ENCODE results near the gene COLEC12.

The COLEC12 gene

GRCh38 chr18:332007-332406, 168.5 kb downstream of the COLEC12 start:
- Histone ChIP-seq H3K36me3 (ENCODE audit: insufficient read depth, low read length) (no peaks in the 10 kb centered on the region), H3K4me1 (ENCODE audit: insufficient read depth, low read length) (no peaks in the 10 kb centered on the region), H3K27me3 (ENCODE audit: insufficient read depth, low read length) (no peaks in the 10 kb centered on the region), H3K9me3 (ENCODE audit: low read length) (no peaks in the 10 kb centered on the region), H3K4me3 (ENCODE audit: low read length) (no peak overlapping the region), H2AFZ (ENCODE audit: low read depth, low read length) (no peak overlapping the region)

GRCh38 chr18:331221-331821, 169.2 kb downstream of the COLEC12 start:
- Histone ChIP-seq H3K9me3 (ENCODE audit: low read length) (no peaks in the 10 kb centered on the region), H3K4me3 (ENCODE audit: low read length) (no peak overlapping the region), H3K27me3 (ENCODE audit: insufficient read depth, low read length) (no peaks in the 10 kb centered on the region), H3K36me3 (ENCODE audit: insufficient read depth, low read length) (no peaks in the 10 kb centered on the region), H3K4me1 (ENCODE audit: insufficient read depth, low read length) (no peaks in the 10 kb centered on the region), H2AFZ (ENCODE audit: low read depth, low read length) (no peak overlapping the region)

- Histone ChIP-seq H3K4me3 (ENCODE audit: low read length) (no peak overlapping the region), H3K4me1 (ENCODE audit: insufficient read depth, low read length) (no peaks in the 10 kb centered on the region), H2AFZ (ENCODE audit: low read depth, low read length) (no peak overlapping the region), H3K9me3 (ENCODE audit: low read length) (no peaks in the 10 kb centered on the region), H3K36me3 (ENCODE audit: insufficient read depth, low read length) (no peaks in the 10 kb centered on the region), H3K27me3 (ENCODE audit: insufficient read depth, low read length) (no peaks in the 10 kb centered on the region)
These were observed 171.6 kb downstream of the COLEC12 start for GRCh38 chr18:328928-329327.

- no peak overlapping the region for H3K4me3 ChIP-seq (ENCODE audit: low read length)
- H3K27me3 ChIP-seq (ENCODE audit: insufficient read depth, low read length): no peaks in the 10 kb centered on the region
- no peaks in the 10 kb centered on the region for H3K36me3 ChIP-seq (ENCODE audit: insufficient read depth, low read length)
- H3K4me1 ChIP-seq (ENCODE audit: insufficient read depth, low read length): no peaks in the 10 kb centered on the region
- H2AFZ ChIP-seq (ENCODE audit: low read depth, low read length): no peak overlapping the region
- H3K9me3 ChIP-seq (ENCODE audit: low read length): no peaks in the 10 kb centered on the region
These were observed 173.7 kb downstream of the COLEC12 start for GRCh38 chr18:326846-327245.

GRCh38 chr18:323253-323622, 177.3 kb downstream of the COLEC12 start:
- Histone ChIP-seq H3K36me3 (ENCODE audit: insufficient read depth, low read length) (no peaks in the 10 kb centered on the region), H3K27me3 (ENCODE audit: insufficient read depth, low read length) (no peaks in the 10 kb centered on the region), H3K4me1 (ENCODE audit: insufficient read depth, low read length) (no peaks in the 10 kb centered on the region), H3K4me3 (ENCODE audit: low read length) (no peak overlapping the region), H2AFZ (ENCODE audit: low read depth, low read length) (no peak overlapping the region), H3K9me3 (ENCODE audit: low read length) (no peaks in the 10 kb centered on the region)

DNA sequence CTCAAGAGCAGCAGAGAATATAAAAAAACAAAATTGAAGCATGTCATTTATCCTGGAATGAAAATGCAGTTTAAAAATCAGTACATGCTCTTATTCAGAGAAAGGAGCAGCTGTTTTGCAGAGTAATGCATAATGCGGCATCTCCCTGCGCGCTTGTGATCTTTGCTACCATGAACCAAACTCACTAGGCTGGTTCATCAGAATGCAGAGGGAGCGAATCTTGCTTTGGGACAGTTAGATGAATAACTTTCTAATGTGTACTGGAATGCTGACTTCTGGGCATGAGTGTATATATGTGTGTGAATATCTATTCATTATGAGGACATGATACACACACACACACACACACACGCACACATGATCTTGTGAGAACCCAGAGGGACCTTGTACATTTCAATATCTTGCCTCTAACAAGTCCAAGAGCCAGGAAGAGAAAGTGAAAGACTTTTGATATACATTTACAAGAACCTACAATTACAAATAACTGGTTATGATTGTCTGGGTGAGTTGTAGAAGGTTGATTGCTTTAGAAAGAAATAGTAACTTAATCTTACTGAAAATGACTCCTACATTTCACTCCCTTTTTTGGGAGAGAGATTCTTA, 178.5 kb downstream of the COLEC12 start:
- H3K27me3 ChIP-seq (ENCODE audit: insufficient read depth, low read length): no peaks in the 10 kb centered on the region
- H3K36me3 ChIP-seq (ENCODE audit: insufficient read depth, low read length): no peaks in the 10 kb centered on the region
- H3K9me3 ChIP-seq (ENCODE audit: low read length): no peaks in the 10 kb centered on the region
- H3K4me3 ChIP-seq (ENCODE audit: low read length): no peak overlapping the region
- no peaks in the 10 kb centered on the region for H3K4me1 ChIP-seq (ENCODE audit: insufficient read depth, low read length)
- H2AFZ ChIP-seq (ENCODE audit: low read depth, low read length): no peak overlapping the region

DNA sequence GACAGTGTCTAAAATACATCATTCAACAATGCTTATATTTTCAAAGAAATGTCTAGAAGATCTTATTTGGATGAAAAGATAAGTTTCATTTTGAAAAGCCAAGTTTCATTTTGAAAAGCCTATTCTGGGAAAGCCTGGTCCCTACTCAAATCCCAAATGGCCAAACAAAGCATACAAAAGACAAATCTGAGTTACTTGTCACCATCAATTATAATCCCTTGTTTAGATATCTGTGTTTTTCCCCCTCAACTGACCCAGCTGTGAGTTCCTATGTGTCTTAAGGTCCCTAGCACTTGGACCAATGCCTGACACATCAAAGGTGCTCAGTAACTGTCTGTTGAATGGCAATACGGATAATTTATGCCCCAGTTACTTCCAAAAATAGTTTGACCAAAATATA, 180.3 kb downstream of the COLEC12 start:
- no peaks in the 10 kb centered on the region for H3K27me3 ChIP-seq (ENCODE audit: insufficient read depth, low read length)
- no peak overlapping the region for H2AFZ ChIP-seq (ENCODE audit: low read depth, low read length)
- no peaks in the 10 kb centered on the region for H3K4me1 ChIP-seq (ENCODE audit: insufficient read depth, low read length)
- H3K9me3 ChIP-seq (ENCODE audit: low read length): no peaks in the 10 kb centered on the region
- no peaks in the 10 kb centered on the region for H3K36me3 ChIP-seq (ENCODE audit: insufficient read depth, low read length)
- H3K4me3 ChIP-seq (ENCODE audit: low read length): no peak overlapping the region

DNA sequence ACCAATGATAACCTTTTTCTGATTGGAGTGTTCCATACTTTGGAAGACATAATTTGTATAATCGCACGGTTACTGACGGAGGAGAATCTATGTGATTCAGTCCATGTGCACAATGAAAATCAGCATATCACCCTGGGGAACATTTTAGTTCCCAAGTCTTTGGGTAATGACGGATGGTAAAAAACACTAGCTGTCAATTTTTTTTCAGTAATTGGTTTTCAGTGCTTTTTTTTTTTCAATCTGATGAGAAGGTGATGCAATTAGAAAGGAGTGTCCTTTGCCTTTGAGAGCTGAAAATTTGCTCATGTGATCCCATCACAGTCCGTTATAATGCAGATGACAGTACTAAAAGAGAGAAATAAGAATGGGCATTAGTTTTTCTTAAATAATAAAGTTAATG, 180.8 kb downstream of the COLEC12 start:
- Histone ChIP-seq H3K27me3 (ENCODE audit: insufficient read depth, low read length) (no peaks in the 10 kb centered on the region), H3K36me3 (ENCODE audit: insufficient read depth, low read length) (no peaks in the 10 kb centered on the region), H3K4me3 (ENCODE audit: low read length) (no peak overlapping the region), H2AFZ (ENCODE audit: low read depth, low read length) (no peak overlapping the region), H3K4me1 (ENCODE audit: insufficient read depth, low read length) (no peaks in the 10 kb centered on the region), H3K9me3 (ENCODE audit: low read length) (no peaks in the 10 kb centered on the region)

DNA sequence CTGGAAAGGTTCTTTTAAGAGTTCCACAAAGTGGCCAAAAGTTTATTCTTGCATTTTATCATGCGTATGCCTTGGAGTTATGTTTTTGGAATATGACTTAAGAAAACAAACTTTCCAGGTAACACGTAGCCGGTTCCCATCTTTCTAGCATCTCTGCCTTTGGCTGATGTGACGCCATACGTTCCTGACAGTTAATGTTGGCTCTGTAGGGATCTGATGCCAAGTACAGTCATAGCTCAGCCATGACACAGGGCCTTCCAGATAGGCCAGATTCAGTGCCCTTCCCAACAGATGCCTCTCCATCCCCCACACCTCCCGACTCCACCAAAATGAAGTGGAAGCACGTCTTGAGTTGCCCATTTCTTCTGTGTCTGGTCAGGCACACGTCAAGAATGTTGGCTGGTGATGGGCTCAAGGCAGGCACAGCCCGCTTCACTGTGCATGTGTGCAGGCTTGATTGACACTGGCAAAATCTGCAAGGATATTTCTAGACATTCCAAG, 181.7 kb downstream of the COLEC12 start:
- no peak overlapping the region for H2AFZ ChIP-seq (ENCODE audit: low read depth, low read length)
- H3K4me1 ChIP-seq (ENCODE audit: insufficient read depth, low read length): no peaks in the 10 kb centered on the region
- H3K9me3 ChIP-seq (ENCODE audit: low read length): no peaks in the 10 kb centered on the region
- no peaks in the 10 kb centered on the region for H3K36me3 ChIP-seq (ENCODE audit: insufficient read depth, low read length)
- no peaks in the 10 kb centered on the region for H3K27me3 ChIP-seq (ENCODE audit: insufficient read depth, low read length)
- H3K4me3 ChIP-seq (ENCODE audit: low read length): no peak overlapping the region

DNA sequence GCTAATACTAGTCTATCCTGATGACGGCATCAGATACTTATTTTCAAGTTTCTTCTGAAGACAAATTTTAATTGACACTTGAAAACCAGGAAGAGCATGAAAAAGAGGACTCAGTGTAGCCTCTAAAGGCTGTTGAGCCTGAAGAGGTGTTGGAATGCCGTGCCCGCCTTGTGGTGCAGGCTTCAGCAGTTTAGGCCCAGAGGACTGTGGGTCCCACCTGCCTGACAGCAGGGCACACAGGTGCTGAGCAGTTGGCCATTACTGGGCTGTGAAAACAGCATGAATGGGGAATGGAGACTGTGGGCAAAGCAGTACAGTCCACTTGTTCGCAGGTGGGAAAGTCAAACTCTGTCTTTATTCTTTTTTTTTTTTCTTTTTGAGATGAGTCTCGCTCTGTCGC, 182.9 kb downstream of the COLEC12 start:
- Histone ChIP-seq H3K4me3 (ENCODE audit: low read length) (no peak overlapping the region), H3K27me3 (ENCODE audit: insufficient read depth, low read length) (no peaks in the 10 kb centered on the region), H2AFZ (ENCODE audit: low read depth, low read length) (no peak overlapping the region), H3K9me3 (ENCODE audit: low read length) (no peaks in the 10 kb centered on the region), H3K36me3 (ENCODE audit: insufficient read depth, low read length) (no peaks in the 10 kb centered on the region), H3K4me1 (ENCODE audit: insufficient read depth, low read length) (no peaks in the 10 kb centered on the region)

GRCh38 chr18:316393-316792, 184.1 kb downstream of the COLEC12 start:
- H3K9me3 ChIP-seq (ENCODE audit: low read length): no peaks in the 10 kb centered on the region
- H2AFZ ChIP-seq (ENCODE audit: low read depth, low read length): no peak overlapping the region
- no peaks in the 10 kb centered on the region for H3K4me1 ChIP-seq (ENCODE audit: insufficient read depth, low read length)
- H3K27me3 ChIP-seq (ENCODE audit: insufficient read depth, low read length): no peaks in the 10 kb centered on the region
- H3K36me3 ChIP-seq (ENCODE audit: insufficient read depth, low read length): no peaks in the 10 kb centered on the region
- no peak overlapping the region for H3K4me3 ChIP-seq (ENCODE audit: low read length)

GRCh38 chr18:313931-314330, 186.6 kb downstream of the COLEC12 start:
- Histone ChIP-seq H2AFZ (ENCODE audit: low read depth, low read length) (no peak overlapping the region), H3K9me3 (ENCODE audit: low read length) (no peaks in the 10 kb centered on the region), H3K4me3 (ENCODE audit: low read length) (no peak overlapping the region), H3K36me3 (ENCODE audit: insufficient read depth, low read length) (no peaks in the 10 kb centered on the region), H3K4me1 (ENCODE audit: insufficient read depth, low read length) (no peaks in the 10 kb centered on the region), H3K27me3 (ENCODE audit: insufficient read depth, low read length) (no peaks in the 10 kb centered on the region)

GRCh38 chr18:312415-312814, 188.1 kb downstream of the COLEC12 start:
- Histone ChIP-seq H3K4me1 (ENCODE audit: insufficient read depth, low read length) (no peaks in the 10 kb centered on the region), H3K27me3 (ENCODE audit: insufficient read depth, low read length) (no peaks in the 10 kb centered on the region), H2AFZ (ENCODE audit: low read depth, low read length) (no peak overlapping the region), H3K36me3 (ENCODE audit: insufficient read depth, low read length) (no peaks in the 10 kb centered on the region), H3K4me3 (ENCODE audit: low read length) (no peak overlapping the region), H3K9me3 (ENCODE audit: low read length) (no peaks in the 10 kb centered on the region)

DNA sequence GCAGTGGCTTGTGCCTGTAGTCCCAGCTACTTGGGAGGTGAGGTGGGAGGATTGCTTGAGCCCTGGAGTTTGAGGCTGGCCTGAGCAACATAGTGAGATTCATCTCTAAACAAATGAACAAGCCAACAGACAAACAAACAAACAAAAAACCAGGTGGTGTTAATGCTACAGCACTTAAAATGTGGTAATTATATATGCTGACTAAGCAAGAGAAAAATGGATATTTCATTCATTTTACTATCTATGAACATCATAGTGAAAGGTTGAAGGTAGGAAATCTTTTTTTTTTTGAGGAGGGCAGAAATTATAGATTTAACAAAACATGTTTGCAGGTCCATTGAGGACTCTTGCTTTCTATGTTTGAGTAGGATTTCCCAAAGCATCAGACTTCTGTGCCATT, 190.5 kb downstream of the COLEC12 start:
- Histone ChIP-seq H3K36me3 (ENCODE audit: insufficient read depth, low read length) (no peaks in the 10 kb centered on the region), H2AFZ (ENCODE audit: low read depth, low read length) (no peak overlapping the region), H3K4me3 (ENCODE audit: low read length) (no peak overlapping the region), H3K9me3 (ENCODE audit: low read length) (no peaks in the 10 kb centered on the region), H3K4me1 (ENCODE audit: insufficient read depth, low read length) (peaks cover 3% of the 10 kb centered on the region), H3K27me3 (ENCODE audit: insufficient read depth, low read length) (no peaks in the 10 kb centered on the region)
